CD4-positive, alpha-beta memory T cell (primary cell): ENCODE data around the gene UGT1A7. TPM values are rescaled to one million over a fixed set of nuclear protein-coding genes. Genes with fewer than 3 reads are reported as not detected.
"Not testable (repeated sequence)": the region's sequence is repeated elsewhere in the genome, so short reads cannot be mapped to it uniquely, and the experiment has no call there.

Experiments
- CTCF ChIA-PET: fragments of 350-600 bp; sonication (Branson Sonifier 250); formaldehyde crosslinking; loops from one replicate; lab custom pipeline; 2021; ENCODE audit warnings: inconsistent platforms; ENCODE audit not compliant: partially characterized antibody; lab: Charles Lee
- POLR2A ChIA-PET: fragments of 350-600 bp; sonication (Branson Sonifier 250); formaldehyde crosslinking; loops from one replicate; lab custom pipeline; 2021; ENCODE audit not compliant: partially characterized antibody; lab: Charles Lee
- DNase-seq, 5 donors: peaks; one replicate each; pipeline versions ENCODE4 v3.0.0 to v3.0.0-alpha.2; 2020 to 2022; ENCODE audit warnings: mixed read lengths in 1 of 5
- H3K27ac ChIP-seq: one replicate; pipeline ENCODE4 v1.7.0; 2013; ENCODE audit warnings: low read depth, low read length
- H3K27me3 ChIP-seq: 2 replicates; pipeline ENCODE4 v1.7.0; 2013; ENCODE audit warnings: mild to moderate bottlenecking, low read length, moderate library complexity; ENCODE audit not compliant: insufficient read depth
- H3K36me3 ChIP-seq: 2 replicates; pipeline ENCODE4 v1.7.0; 2013; ENCODE audit warnings: mild to moderate bottlenecking, low read length, moderate library complexity; ENCODE audit not compliant: insufficient read depth
- H3K4me1 ChIP-seq: 2 replicates; pipeline ENCODE4 v1.7.0; 2013; ENCODE audit warnings: mild to moderate bottlenecking, low read length, moderate library complexity; ENCODE audit not compliant: insufficient read depth
- H3K4me3 ChIP-seq, 2 donors: one replicate each; pipeline ENCODE4 v1.7.0; 2013; ENCODE audit warnings: low read length in 2 of 2, mild to moderate bottlenecking in 1 of 2
- H3K9me3 ChIP-seq, 2 donors: one replicate each; pipeline ENCODE4 v1.7.0; 2013; ENCODE audit warnings: low read length in 2 of 2, control low read depth in 1 of 2; ENCODE audit not compliant: control insufficient read depth in 1 of 2
- H3K27ac Mint-ChIP-seq, 7 donors: one replicate each; pipeline ENCODE4 v1.8.0; 2020 to 2021; ENCODE audit warnings: mixed read lengths in 7 of 7, mild to moderate bottlenecking in 6 of 7, inconsistent platforms in 3 of 7, moderate library complexity in 3 of 7
- H3K27me3 Mint-ChIP-seq, 2 donors: one replicate each; pipeline ENCODE4 v1.8.0; 2020 to 2021; ENCODE audit warnings: mixed read lengths in 2 of 2
- H3K36me3 Mint-ChIP-seq, 2 donors: one replicate each; pipeline ENCODE4 v1.8.0; 2020 to 2021; ENCODE audit warnings: mixed read lengths in 2 of 2, inconsistent platforms in 1 of 2, mild to moderate bottlenecking in 1 of 2
- H3K4me1 Mint-ChIP-seq, 4 donors: one replicate each; pipeline ENCODE4 v1.8.0; 2020 to 2021; ENCODE audit warnings: mixed read lengths in 4 of 4, mild to moderate bottlenecking in 1 of 4
- H3K4me3 Mint-ChIP-seq, 8 donors: one replicate each; pipeline ENCODE4 v1.8.0; 2020 to 2021; ENCODE audit warnings: mixed read lengths in 8 of 8, mild to moderate bottlenecking in 7 of 8, moderate library complexity in 6 of 8, inconsistent platforms in 3 of 8
- H3K9me3 Mint-ChIP-seq, 8 donors: one replicate each; pipeline ENCODE4 v1.8.0; 2020 to 2021; ENCODE audit warnings: mixed read lengths in 8 of 8, mild to moderate bottlenecking in 5 of 8, inconsistent platforms in 3 of 8, moderate library complexity in 1 of 8
- intact Hi-C: fragments of 100-400 bp; cut with micrococcal nuclease; formaldehyde crosslinking; loops from one replicate; pipeline ENCODE4 v1.15.1; 2023
- polyA plus RNA-seq, 2 donors: library from polyadenylated mRNA; unstranded; fragments of 300-500 nt; fragmentation: Illumina TruSeq; gene quantifications; one replicate each; pipeline ENCODE4 v1.2.3, GENCODE V29; 2021
- total RNA-seq, 2 experiments: library from RNA; stranded (reverse); gene quantifications; one replicate each; pipeline ENCODE4 v1.2.3, GENCODE V29; 2021

Gene UGT1A7
- total RNA-seq (not detected), polyA plus RNA-seq (not detected)

DNA sequence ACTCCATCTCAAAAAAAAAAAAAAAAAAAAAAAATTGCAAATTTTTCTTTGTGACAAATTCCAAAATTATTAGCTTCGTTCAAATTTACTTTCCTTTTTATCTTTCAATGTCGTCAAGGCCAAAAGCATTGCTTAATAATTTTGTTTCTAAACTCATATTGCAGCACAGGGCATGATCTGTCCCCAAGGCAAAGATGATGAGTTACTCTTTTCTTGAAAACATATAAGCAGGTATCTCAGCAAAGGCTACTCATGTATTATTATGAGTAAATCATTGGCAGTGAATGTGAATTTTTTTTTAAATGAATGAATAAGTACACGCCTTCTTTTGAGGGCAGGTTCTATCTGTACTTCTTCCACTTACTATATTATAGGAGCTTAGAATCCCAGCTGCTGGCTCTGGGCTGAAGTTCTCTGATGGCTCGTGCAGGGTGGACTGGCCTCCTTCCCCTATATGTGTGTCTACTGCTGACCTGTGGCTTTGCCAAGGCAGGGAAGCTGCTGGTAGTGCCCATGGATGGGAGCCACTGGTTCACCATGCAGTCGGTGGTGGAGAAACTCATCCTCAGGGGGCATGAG is at the start of gene UGT1A7:
Gene UGT1A7, plus strand, starts transcription at position 381 of the 579 bp plus-strand sequence. Its CDS starts 37 bp downstream, at position 418.
- no peaks in the 10 kb centered on the region for H3K36me3 Mint-ChIP-seq
- peaks cover 13 to 18% of the 10 kb centered on the region in 2 donors for H3K27me3 Mint-ChIP-seq
- H3K27ac Mint-ChIP-seq = no peak within 1 kb of the TSS
- Histone ChIP-seq H3K4me3 (no peak within 1 kb of the TSS), H3K27me3 (no peaks in the 10 kb centered on the region), H3K9me3 (no peaks in the 10 kb centered on the region), H3K4me1 (no peaks in the 10 kb centered on the region), H3K36me3 (no peaks in the 10 kb centered on the region), H3K27ac (no peak within 1 kb of the TSS)
- H3K9me3 Mint-ChIP-seq = no peaks in the 10 kb centered on the region
- no peak within 1 kb of the TSS for H3K4me3 Mint-ChIP-seq
- intact Hi-C loops = no loop called here
- no peaks in the 10 kb centered on the region for H3K4me1 Mint-ChIP-seq
- ChIA-PET CTCF (no interaction called here), POLR2A (no interaction called here)
- no peak for DNase-seq

GRCh38 chr2:233636306-233636705 is 45.4 kb upstream of the UGT1A7 start, which contains the start of gene UGT1A10:
Gene UGT1A10 (plus strand): TSS chr2:233636448. CDS start chr2:233636523, 75 bp downstream.
- H3K27ac ChIP-seq, H3K4me1 Mint-ChIP-seq, H3K4me3 ChIP-seq, CTCF ChIA-PET, H3K36me3 ChIP-seq, H3K4me3 Mint-ChIP-seq, H3K9me3 ChIP-seq, DNase-seq, H3K27me3 ChIP-seq, POLR2A ChIA-PET, H3K27ac Mint-ChIP-seq, H3K4me1 ChIP-seq, H3K9me3 Mint-ChIP-seq, intact Hi-C loops, H3K36me3 Mint-ChIP-seq: not testable (repeated sequence)
- peaks cover 18 to 45% of the 10 kb centered on the region in 2 donors for H3K27me3 Mint-ChIP-seq

DNA sequence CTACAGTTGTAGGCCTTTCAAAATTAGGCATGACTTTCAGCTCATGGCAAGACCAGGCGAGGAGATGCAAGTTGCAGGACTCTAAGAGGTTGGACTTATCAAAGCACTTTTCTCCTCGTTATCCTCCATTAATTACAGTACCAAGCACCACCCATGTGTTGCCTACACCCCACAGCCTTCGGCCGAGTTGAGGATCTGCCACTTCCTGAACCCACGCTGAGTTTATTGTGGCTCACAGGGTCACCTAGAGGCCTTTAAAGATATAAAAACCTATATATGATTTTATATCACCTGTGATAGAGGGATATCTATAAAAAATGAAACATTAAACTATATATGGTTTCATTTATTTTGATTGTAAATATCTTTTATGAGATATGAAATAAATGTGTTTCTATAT is 42.9 kb upstream of the UGT1A7 start:
- no peak overlapping the region for H3K27ac ChIP-seq

DNA sequence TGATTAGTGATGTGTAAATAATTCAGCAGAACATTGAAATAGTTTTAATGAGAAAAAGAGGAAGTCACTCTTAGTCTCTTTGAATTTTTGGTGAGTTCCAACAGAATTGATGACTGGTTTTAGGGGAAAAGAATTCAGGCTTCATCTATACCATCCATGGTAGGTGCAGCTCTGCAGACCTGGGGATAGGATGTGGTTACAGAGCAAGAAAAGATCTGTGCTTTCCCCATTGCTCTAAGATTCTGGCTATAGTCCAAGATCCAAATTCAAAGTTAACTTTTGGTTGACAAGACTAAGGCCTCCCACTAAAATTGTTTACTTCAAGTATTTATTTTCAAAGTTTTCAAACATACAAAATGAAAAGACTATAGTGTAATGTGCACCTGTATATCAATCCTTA is 41.8 kb upstream of the UGT1A7 start:
- Mint-ChIP-seq H3K36me3 (no peaks in the 10 kb centered on the region), H3K4me1 (peaks cover 6 to 9% (median 7%) of the 10 kb centered on the region in 4 donors), H3K9me3 (peaks cover 0 to 14% (median 10%) of the 10 kb centered on the region in 8 donors), H3K27ac (no peak overlapping the region), H3K4me3 (no peak overlapping the region), H3K27me3 (peaks cover 14 to 21% of the 10 kb centered on the region in 2 donors)
- CTCF ChIA-PET = no interaction called here
- H3K4me1 ChIP-seq = peaks cover 4% of the 10 kb centered on the region
- no peaks in the 10 kb centered on the region for H3K36me3 ChIP-seq
- POLR2A ChIA-PET = no interaction called here
- H3K27me3 ChIP-seq = no peaks in the 10 kb centered on the region
- intact Hi-C loops = no loop called here
- no peak overlapping the region for H3K4me3 ChIP-seq
- DNase-seq = peak in 2 of 5 donors; percentile 3 to 5
- H3K27ac ChIP-seq = no peak overlapping the region
- H3K9me3 ChIP-seq = no peaks in the 10 kb centered on the region

More for the DNA sequence above, 42.9 kb upstream of the UGT1A7 start:
- Mint-ChIP-seq H3K36me3 (no peaks in the 10 kb centered on the region), H3K4me3 (no peak overlapping the region), H3K27me3 (peaks cover 16 to 25% of the 10 kb centered on the region in 2 donors), H3K4me1 (peaks cover 6 to 9% (median 7%) of the 10 kb centered on the region in 4 donors), H3K9me3 (peaks cover 0 to 11% (median 8%) of the 10 kb centered on the region in 8 donors), H3K27ac (no peak overlapping the region)
- intact Hi-C loops = no loop called here
- DNase-seq = no peak
- Histone ChIP-seq H3K27me3 (no peaks in the 10 kb centered on the region), H3K9me3 (no peaks in the 10 kb centered on the region), H3K4me3 (no peak overlapping the region), H3K4me1 (peaks cover 4% of the 10 kb centered on the region), H3K36me3 (no peaks in the 10 kb centered on the region)
- CTCF ChIA-PET = no interaction called here
- POLR2A ChIA-PET = no interaction called here

DNA sequence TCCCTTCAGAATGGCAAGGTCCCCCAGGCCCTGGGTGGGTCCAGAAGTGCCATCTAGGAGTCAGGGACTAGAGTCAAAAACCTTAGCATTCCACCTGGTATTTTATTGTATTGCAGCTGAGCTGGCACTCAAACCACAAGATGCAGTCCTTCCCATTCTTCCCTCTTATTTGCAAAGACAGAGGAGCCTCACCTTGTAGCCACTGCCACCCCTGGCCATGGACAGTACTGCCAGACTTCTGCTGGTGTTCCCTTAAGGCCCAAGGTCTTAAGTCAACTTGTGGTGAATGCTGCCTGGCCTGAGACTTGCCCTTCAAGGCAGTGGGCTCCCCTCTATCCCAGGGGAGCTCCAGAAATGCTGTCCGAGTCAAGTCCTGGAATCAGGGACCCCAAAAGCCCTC is 38.6 kb upstream of the UGT1A7 start:
- ChIA-PET CTCF (no interaction called here), POLR2A (no interaction called here)
- Mint-ChIP-seq H3K4me3 (no peak overlapping the region), H3K9me3 (peaks cover 2 to 37% (median 33%) of the 10 kb centered on the region in 8 donors), H3K27ac (no peak overlapping the region), H3K4me1 (peaks cover 6 to 9% (median 7%) of the 10 kb centered on the region in 4 donors), H3K27me3 (peaks cover 11 to 15% of the 10 kb centered on the region in 2 donors), H3K36me3 (peaks cover 6 to 9% of the 10 kb centered on the region in 2 donors)
- Histone ChIP-seq H3K36me3 (no peaks in the 10 kb centered on the region), H3K4me1 (peaks cover 4% of the 10 kb centered on the region), H3K9me3 (no peaks in the 10 kb centered on the region), H3K4me3 (no peak overlapping the region), H3K27me3 (no peaks in the 10 kb centered on the region), H3K27ac (no peak overlapping the region)
- intact Hi-C loops = no loop called here
- no peak for DNase-seq

DNA sequence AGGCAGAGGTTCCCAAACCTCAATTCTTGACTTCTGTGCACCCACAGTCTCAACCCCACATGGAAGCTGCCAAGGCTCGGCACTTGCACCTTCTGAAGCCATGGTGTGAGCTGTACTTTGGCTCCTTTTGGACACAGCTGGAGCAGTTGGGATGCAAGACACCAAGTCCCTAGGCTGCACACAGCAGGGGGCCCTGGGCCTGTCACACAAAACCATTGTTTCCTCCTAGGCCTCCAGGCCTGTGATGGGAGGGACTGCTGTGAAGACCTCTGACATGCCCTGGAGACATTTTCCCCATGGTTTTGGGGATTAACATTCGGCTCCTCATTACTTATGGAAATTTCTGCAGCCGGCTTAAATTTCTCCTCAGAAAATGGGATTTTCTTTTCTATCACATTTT is 35.7 kb upstream of the UGT1A7 start:
- CTCF ChIA-PET, H3K27ac Mint-ChIP-seq, H3K4me1 Mint-ChIP-seq, H3K27me3 ChIP-seq, DNase-seq, H3K36me3 ChIP-seq, POLR2A ChIA-PET, H3K4me1 ChIP-seq, intact Hi-C loops, H3K27ac ChIP-seq, H3K9me3 ChIP-seq, H3K36me3 Mint-ChIP-seq, H3K4me3 Mint-ChIP-seq, H3K4me3 ChIP-seq: not testable (repeated sequence)
- H3K9me3 Mint-ChIP-seq = peaks cover 2 to 40% (median 33%) of the 10 kb centered on the region in 8 donors
- peaks cover 14 to 19% of the 10 kb centered on the region in 2 donors for H3K27me3 Mint-ChIP-seq

- ChIA-PET CTCF (no interaction called here), POLR2A (no interaction called here)
- no peak for DNase-seq
- H3K4me1 ChIP-seq = no peaks in the 10 kb centered on the region
- H3K4me3 ChIP-seq = no peak overlapping the region
- peaks cover 2 to 17% (median 14%) of the 10 kb centered on the region in 8 donors for H3K9me3 Mint-ChIP-seq
- H3K9me3 ChIP-seq = no peaks in the 10 kb centered on the region
- H3K36me3 ChIP-seq = no peaks in the 10 kb centered on the region
- intact Hi-C loops = no loop called here
- H3K27me3 ChIP-seq = no peaks in the 10 kb centered on the region
- H3K4me1 Mint-ChIP-seq = no peaks in the 10 kb centered on the region
- peaks cover 6 to 9% of the 10 kb centered on the region in 2 donors for H3K36me3 Mint-ChIP-seq
- H3K27me3 Mint-ChIP-seq = peaks cover 22 to 31% of the 10 kb centered on the region in 2 donors
- no peak overlapping the region for H3K27ac Mint-ChIP-seq
- H3K4me3 Mint-ChIP-seq = no peak overlapping the region
- no peak overlapping the region for H3K27ac ChIP-seq
Measured at GRCh38 chr2:233650981-233651380, 30.7 kb upstream of the UGT1A7 start.
